Measurements from ENCODE around the gene OXA1L. TPM values are rescaled to one million over a fixed set of nuclear protein-coding genes. Genes with fewer than 3 reads are reported as not detected.
"Not testable (repeated sequence)": the region's sequence is repeated elsewhere in the genome, so short reads cannot be mapped to it uniquely, and the experiment has no call there.

OXA1L gene
- total RNA-seq, 1 experiment from 2014 or later, result 242 TPM

GRCh38 chr14:22757972-22758650 lies 8.4 kb upstream of the OXA1L start:
- in situ Hi-C loops (cut with HindIII; ENCODE audit: low pct_unique_long_range_greater_than_20kb, low sequenced_read_pairs); DNase-seq (ENCODE audit: low read depth, low spot score): not testable (repeated sequence)

GRCh38 chr14:22761734-22762133 lies 4.8 kb upstream of the OXA1L start:
- DNase-seq (ENCODE audit: low read depth, low spot score), result no peak
- in situ Hi-C loops (cut with HindIII; ENCODE audit: low pct_unique_long_range_greater_than_20kb, low sequenced_read_pairs), result no loop called here

- DNase-seq (ENCODE audit: low read depth, low spot score), result no peak
- in situ Hi-C loops (cut with HindIII; ENCODE audit: low pct_unique_long_range_greater_than_20kb, low sequenced_read_pairs), result no loop called here
These were observed 2.1 kb upstream of the OXA1L start for GRCh38 chr14:22764382-22764781.

GRCh38 chr14:22767323-22767589 lies 768 bp downstream of the OXA1L start:
- in situ Hi-C loops (cut with HindIII; ENCODE audit: low pct_unique_long_range_greater_than_20kb, low sequenced_read_pairs), result no loop called here

GRCh38 chr14:22768947-22769346 lies 2.5 kb downstream of the OXA1L start:
- in situ Hi-C loops (cut with HindIII; ENCODE audit: low pct_unique_long_range_greater_than_20kb, low sequenced_read_pairs), result no loop called here
- no peak for DNase-seq (ENCODE audit: low read depth, low spot score)

More at GRCh38 chr14:22767323-22767589, 768 bp downstream of the OXA1L start:
- DNase-seq (ENCODE audit: low read depth, low spot score), result no peak

- no peak for DNase-seq (ENCODE audit: low read depth, low spot score)
- in situ Hi-C loops (cut with HindIII; ENCODE audit: low pct_unique_long_range_greater_than_20kb, low sequenced_read_pairs), result no loop called here
These were observed 2.9 kb downstream of the OXA1L start for GRCh38 chr14:22769369-22769768.

GRCh38 chr14:22770481-22771187 lies 4.1 kb downstream of the OXA1L start:
- no peak for DNase-seq (ENCODE audit: low read depth, low spot score)
- in situ Hi-C loops (cut with HindIII; ENCODE audit: low pct_unique_long_range_greater_than_20kb, low sequenced_read_pairs), result no loop called here

- in situ Hi-C loops (cut with HindIII; ENCODE audit: low pct_unique_long_range_greater_than_20kb, low sequenced_read_pairs), result no loop called here
- no peak for DNase-seq (ENCODE audit: low read depth, low spot score)
These were observed 6.2 kb downstream of the OXA1L start for GRCh38 chr14:22772725-22773124.

GRCh38 chr14:22773162-22774010 lies 6.9 kb downstream of the OXA1L start:
- DNase-seq (ENCODE audit: low read depth, low spot score), result no peak
- in situ Hi-C loops (cut with HindIII; ENCODE audit: low pct_unique_long_range_greater_than_20kb, low sequenced_read_pairs), result no loop called here

GRCh38 chr14:22774011-22774706 lies 7.7 kb downstream of the OXA1L start:
- in situ Hi-C loops (cut with HindIII; ENCODE audit: low pct_unique_long_range_greater_than_20kb, low sequenced_read_pairs), result no loop called here
- DNase-seq (ENCODE audit: low read depth, low spot score), result no peak

GRCh38 chr14:22776215-22776614 lies 9.7 kb downstream of the OXA1L start:
- no peak for DNase-seq (ENCODE audit: low read depth, low spot score)
- in situ Hi-C loops (cut with HindIII; ENCODE audit: low pct_unique_long_range_greater_than_20kb, low sequenced_read_pairs), result no loop called here

- in situ Hi-C loops (cut with HindIII; ENCODE audit: low pct_unique_long_range_greater_than_20kb, low sequenced_read_pairs), result not testable (repeated sequence)
These were observed 10.4 kb downstream of the OXA1L start for GRCh38 chr14:22776849-22777248.

GRCh38 chr14:22778084-22778483 lies 11.6 kb downstream of the OXA1L start:
- DNase-seq (ENCODE audit: low read depth, low spot score), result no peak
- in situ Hi-C loops (cut with HindIII; ENCODE audit: low pct_unique_long_range_greater_than_20kb, low sequenced_read_pairs), result no loop called here

More at GRCh38 chr14:22776849-22777248, 10.4 kb downstream of the OXA1L start:
- not testable (repeated sequence) for DNase-seq (ENCODE audit: low read depth, low spot score)

GRCh38 chr14:22780105-22780679 lies 13.7 kb downstream of the OXA1L start:
- in situ Hi-C loops (cut with HindIII; ENCODE audit: low pct_unique_long_range_greater_than_20kb, low sequenced_read_pairs), result no loop called here
- DNase-seq (ENCODE audit: low read depth, low spot score), result no peak

- no peak for DNase-seq (ENCODE audit: low read depth, low spot score)
- in situ Hi-C loops (cut with HindIII; ENCODE audit: low pct_unique_long_range_greater_than_20kb, low sequenced_read_pairs), result no loop called here
These were observed 14.4 kb downstream of the OXA1L start for GRCh38 chr14:22780941-22781300.

GRCh38 chr14:22781301-22781991 lies 15.0 kb downstream of the OXA1L start:
- no peak for DNase-seq (ENCODE audit: low read depth, low spot score)
- in situ Hi-C loops (cut with HindIII; ENCODE audit: low pct_unique_long_range_greater_than_20kb, low sequenced_read_pairs), result no loop called here

- in situ Hi-C loops (cut with HindIII; ENCODE audit: low pct_unique_long_range_greater_than_20kb, low sequenced_read_pairs), result no loop called here
- DNase-seq (ENCODE audit: low read depth, low spot score), result no peak
These were observed 20.2 kb downstream of the OXA1L start for GRCh38 chr14:22786685-22787084.

All from SK-MEL-5 (cell line).